ENCODE data around the gene FAM89B. TPM values are rescaled to one million over a fixed set of nuclear protein-coding genes. Genes with fewer than 3 reads are reported as not detected.
"Not testable (repeated sequence)": the region's sequence is repeated elsewhere in the genome, so short reads cannot be mapped to it uniquely, and the experiment has no call there.

The FAM89B gene
- total RNA-seq (10 to 100 TPM; 34.5 to 59.0 (median 48.4) TPM), polyA plus RNA-seq (10 to 100 TPM; 43.0 to 66.1 (median 50.1) TPM)
- long read RNA-seq, donor 1, transcript FAM89B-202 (2 exons, 1,337 nt) = minor isoform, 11 of 34 reads
- long read RNA-seq, donor 1, transcript FAM89B-201 (2 exons, 1,409 nt) = minor isoform, 6 of 34 reads
- long read RNA-seq, donor 1, transcript FAM89B-203 (2 exons, 1,263 nt) = major isoform, 17 of 34 reads
- long read RNA-seq, donor 1, partial matches to known transcripts = 0 of 34 reads
- long read RNA-seq, donor 1, other reads (novel, unspliced or antisense) = 0 of 34 reads
- long read RNA-seq, donor 2, transcript FAM89B-202 (2 exons, 1,337 nt) = minor isoform, 11 of 32 reads
- long read RNA-seq, donor 2, transcript FAM89B-203 (2 exons, 1,263 nt) = major isoform, 17 of 32 reads
- long read RNA-seq, donor 2, partial matches to known transcripts = 0 of 32 reads
- long read RNA-seq, donor 2, other reads (novel, unspliced or antisense) = 0 of 32 reads

- DNase-seq = peak; percentile 99
- TF ChIP-seq POLR2A (IDR thresholded peaks at IDR 0.05) (peak in 1 of 3 donors; percentile 21), POLR2AphosphoS5 (IDR thresholded peaks at IDR 0.05) (peak; percentile 67 to 81 (median 77)), CTCF (IDR thresholded peaks at IDR 0.05 in 8 of 11, conservative IDR thresholded peaks at IDR 0.05 in 3 of 11) (peak in 1 of 11 experiments; percentile 8)
- Histone ChIP-seq H3K27me3 (replicated peaks in 1 of 7) (no peaks in the 10 kb centered on the region), H3K9me3 (no peaks in the 10 kb centered on the region), H3K27ac (peak within 1 kb of the TSS; percentile 88 to 99 (median 96)), H3K36me3 (peaks cover 0 to 25% (median 2%) of the 10 kb centered on the region in 6 donors), H3K4me1 (peaks cover 47 to 87% (median 80%) of the 10 kb centered on the region in 6 donors), H3K4me3 (peak within 1 kb of the TSS; percentile 52 to 95 (median 88))
- WGBS, 5 donors = 0 to 1% (median 1%) methylated on average over 36 to 86 of the region's 86 CpGs
- intact Hi-C loops (cut with DNase I; ENCODE audit: low total_unique reads) = no loop called here
Observed at GRCh38 chr11:65572356-65573051, at the start of gene FAM89B. Gene FAM89B, plus strand, starts transcription at chr11:65572538. Its CDS starts 132 bp downstream, at chr11:65572670.

- peaks cover 22 to 57% (median 45%) of the 10 kb centered on the region in 6 donors for H3K4me1 ChIP-seq
- peaks cover 0 to 21% (median 13%) of the 10 kb centered on the region in 6 donors for H3K36me3 ChIP-seq
- peak; percentile 76 for DNase-seq
- H3K9me3 ChIP-seq; intact Hi-C loops (cut with DNase I; ENCODE audit: low total_unique reads); H3K27me3 ChIP-seq (replicated peaks in 1 of 7): not testable (repeated sequence)
- H3K27ac ChIP-seq = peak overlapping the region; percentile 65 to 96 (median 85)
- TF ChIP-seq POLR2AphosphoS5 (IDR thresholded peaks at IDR 0.05) = peak in 1 of 3 donors; percentile 38
- WGBS, 5 donors = 22 to 33% (median 27%) methylated on average over 18 of the region's 18 CpGs
- H3K4me3 ChIP-seq = peak overlapping the region in 4 of 8 donors; percentile 9 to 97 (median 18)
Observed at GRCh38 chr11:65522718-65523630, 49.4 kb upstream of the FAM89B start.

GRCh38 chr11:65523631-65523968, 48.7 kb upstream of the FAM89B start:
- H3K27ac ChIP-seq = peak overlapping the region; percentile 65 to 96 (median 85)
- H3K36me3 ChIP-seq = peaks cover 0 to 27% (median 15%) of the 10 kb centered on the region in 6 donors
- peaks cover 22 to 63% (median 50%) of the 10 kb centered on the region in 6 donors for H3K4me1 ChIP-seq
- H3K4me3 ChIP-seq = peak overlapping the region in 3 of 8 donors; percentile 15 to 97 (median 20)
- intact Hi-C loops (cut with DNase I; ENCODE audit: low total_unique reads); H3K27me3 ChIP-seq (replicated peaks in 1 of 7); H3K9me3 ChIP-seq: not testable (repeated sequence)
- 66 to 77% (median 69%) methylated on average over 7 of the region's 7 CpGs for WGBS, 5 donors
- DNase-seq = peak; percentile 73

DNA sequence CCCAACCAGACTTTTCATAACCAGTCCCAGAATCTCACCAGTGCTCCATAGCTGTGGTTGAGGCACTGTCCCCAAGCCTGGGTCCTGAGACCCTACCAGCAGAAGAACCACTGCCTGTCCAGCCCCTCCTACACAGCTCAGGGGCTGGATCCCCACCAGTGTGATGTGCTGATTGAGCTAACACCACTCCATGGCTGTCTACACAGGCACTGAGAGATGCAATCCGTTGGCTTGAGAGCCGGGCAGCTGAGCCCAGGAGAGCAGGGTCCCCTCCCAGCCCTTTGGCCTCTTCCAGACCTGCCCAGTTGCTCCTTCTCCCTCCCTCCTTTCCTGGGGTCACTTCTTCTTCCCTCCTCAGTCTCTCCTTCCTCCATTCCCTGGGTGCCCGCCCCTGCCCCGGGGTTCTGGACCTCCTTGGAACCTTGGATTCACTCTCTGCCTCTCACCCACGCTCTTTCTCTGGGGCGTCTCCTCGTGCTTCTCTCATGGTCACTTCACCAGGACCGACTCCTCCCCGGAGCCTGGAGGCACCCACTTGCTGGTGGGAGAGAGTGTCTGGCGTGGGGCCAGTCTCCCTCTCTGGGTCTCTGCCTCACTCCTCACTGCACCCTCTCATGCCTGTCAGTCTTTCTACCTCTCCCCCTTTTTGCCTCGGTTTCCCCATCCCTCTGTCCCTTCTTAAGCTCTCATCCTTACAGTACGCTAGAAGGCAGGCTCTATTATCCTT, 48.2 kb upstream of the FAM89B start:
- intact Hi-C loops (cut with DNase I; ENCODE audit: low total_unique reads) = no loop called here
- Histone ChIP-seq H3K27me3 (replicated peaks in 1 of 7) (no peaks in the 10 kb centered on the region), H3K9me3 (no peaks in the 10 kb centered on the region), H3K36me3 (peaks cover 0 to 33% (median 17%) of the 10 kb centered on the region in 6 donors), H3K4me1 (peaks cover 23 to 69% (median 56%) of the 10 kb centered on the region in 6 donors), H3K27ac (peak overlapping the region; percentile 65 to 96 (median 85)), H3K4me3 (peak overlapping the region in 4 of 8 donors; percentile 82 to 99 (median 90))
- WGBS, 5 donors = 56 to 70% (median 59%) methylated on average over 12 of the region's 12 CpGs
- peak; percentile 88 for DNase-seq
- TF ChIP-seq CTCF (IDR thresholded peaks at IDR 0.05 in 8 of 11, conservative IDR thresholded peaks at IDR 0.05 in 3 of 11) = no peak
- no peak for TF ChIP-seq POLR2AphosphoS5 (IDR thresholded peaks at IDR 0.05)
- no peak for TF ChIP-seq POLR2A (IDR thresholded peaks at IDR 0.05)

Measured in spleen (tissue), 13 donors.